Activated CD4-positive, CD25-positive, alpha-beta regulatory T cell (primary cell): ENCODE results near the gene AKTIP.
"Not testable (repeated sequence)": the region's sequence is repeated elsewhere in the genome, so short reads cannot be mapped to it uniquely, and the experiment has no call there.

Experiments
- DNase-seq, 4 experiments: peaks; one replicate each; lab custom pipeline; 2025; lab: John Stamatoyannopoulos, UW

AKTIP gene

DNA sequence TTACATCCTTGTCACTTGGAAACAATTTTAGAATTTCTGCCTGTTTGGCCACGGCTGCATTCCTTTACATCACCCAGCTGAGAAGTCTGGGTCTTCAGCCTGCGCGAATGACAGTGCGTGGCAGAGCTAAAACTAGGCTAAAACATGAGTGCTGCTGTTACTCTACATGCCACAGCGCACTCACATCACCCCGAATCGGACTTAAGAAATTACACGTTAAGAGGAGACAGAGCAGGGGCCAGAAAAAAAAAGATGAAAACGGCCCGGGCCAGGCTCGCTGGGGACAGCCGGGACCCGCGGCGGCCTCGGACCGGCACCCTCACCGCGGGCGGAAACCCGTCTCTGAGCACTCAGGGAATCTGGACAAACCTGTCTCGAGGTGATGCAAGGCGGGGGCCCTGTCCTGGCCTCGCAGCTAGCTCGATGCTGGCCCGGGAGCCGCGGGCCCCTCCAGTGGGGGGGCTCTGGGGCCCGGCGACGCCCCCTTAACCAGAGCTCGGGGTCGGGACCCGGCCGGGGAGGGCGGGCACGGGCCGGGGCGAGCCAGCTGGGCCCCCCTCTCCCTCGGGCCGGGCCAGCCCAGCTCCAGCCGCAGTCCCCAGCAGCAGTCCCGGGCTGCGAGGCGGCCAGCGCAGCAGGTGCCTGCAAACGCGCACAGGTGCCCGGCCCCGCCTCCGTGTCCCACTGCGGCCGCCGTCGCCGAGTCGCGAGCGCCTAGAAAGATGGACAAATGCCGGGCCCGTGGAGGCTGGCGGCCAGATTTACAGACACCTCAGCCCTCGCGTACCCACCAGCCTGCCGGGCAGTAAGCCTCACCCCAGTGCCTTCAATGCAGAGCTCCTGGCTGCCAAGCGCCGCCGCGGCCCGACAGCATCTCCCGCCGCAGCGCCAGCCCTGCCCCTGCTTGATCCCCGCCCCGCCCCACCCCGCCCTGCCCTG lies at the start of gene AKTIP:
AKTIP (minus strand) TSS at position 879 of the 939 bp plus-strand sequence. CDS start 2,950 bp downstream, outside the sequence.
- DNase-seq = peak; percentile 38 to 72 (median 68)

DNA sequence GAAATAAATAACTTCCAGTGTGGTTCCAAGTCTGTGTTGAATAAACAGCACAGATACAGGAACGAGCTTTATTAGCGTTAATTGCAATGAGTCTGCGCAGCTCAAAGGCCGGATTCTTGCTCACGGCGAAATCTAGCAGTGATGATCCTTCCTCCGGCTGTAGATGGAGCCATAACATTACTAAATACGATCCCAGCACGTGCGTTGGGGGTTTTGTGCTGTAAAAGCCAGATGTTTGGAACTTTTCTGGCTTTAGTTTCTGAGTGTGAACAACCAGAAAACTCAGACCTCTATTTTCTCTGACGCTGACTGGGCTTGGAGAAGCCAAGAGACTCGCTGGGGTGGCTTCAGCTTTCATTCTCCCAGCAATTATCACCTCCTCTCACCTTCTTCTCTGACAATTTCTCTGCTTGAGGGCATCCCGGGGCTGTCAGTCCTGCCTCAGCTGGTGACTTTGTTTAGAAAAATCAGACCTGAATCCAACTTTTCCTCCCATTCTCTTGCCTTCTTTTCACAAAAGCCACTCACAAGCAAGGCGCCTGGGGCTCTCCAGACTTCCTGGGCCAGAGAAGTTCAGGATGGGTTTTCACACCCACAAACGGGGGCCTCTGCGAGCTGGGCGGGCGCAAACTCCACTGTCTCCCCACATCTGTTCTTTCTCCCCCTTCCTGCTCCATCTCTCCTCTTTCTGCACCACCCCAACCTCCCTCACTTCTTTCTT lies 47.1 kb upstream of the AKTIP start:
- peak in 2 of 4 experiments; percentile 5 to 23 for DNase-seq

DNA sequence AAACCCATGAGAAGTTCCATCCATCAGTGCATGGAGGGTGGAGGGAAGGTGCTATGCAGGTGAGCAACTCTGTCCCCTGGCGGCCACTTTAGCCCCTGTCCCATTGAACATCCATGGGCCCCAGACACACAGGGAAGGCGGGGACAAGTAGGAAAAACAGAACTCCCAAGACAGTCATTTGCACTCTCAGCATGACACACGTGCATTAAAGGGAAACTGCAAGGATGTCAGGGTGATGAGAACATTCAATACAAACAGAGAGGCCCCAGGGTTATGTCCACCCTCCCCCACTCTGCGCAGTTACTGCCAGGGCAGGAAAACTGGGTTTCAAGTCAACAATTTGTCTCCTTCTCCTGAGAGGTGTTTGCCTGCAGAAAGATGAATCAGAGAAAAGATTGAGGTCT lies 44.0 kb upstream of the AKTIP start:
- DNase-seq = no peak

DNA sequence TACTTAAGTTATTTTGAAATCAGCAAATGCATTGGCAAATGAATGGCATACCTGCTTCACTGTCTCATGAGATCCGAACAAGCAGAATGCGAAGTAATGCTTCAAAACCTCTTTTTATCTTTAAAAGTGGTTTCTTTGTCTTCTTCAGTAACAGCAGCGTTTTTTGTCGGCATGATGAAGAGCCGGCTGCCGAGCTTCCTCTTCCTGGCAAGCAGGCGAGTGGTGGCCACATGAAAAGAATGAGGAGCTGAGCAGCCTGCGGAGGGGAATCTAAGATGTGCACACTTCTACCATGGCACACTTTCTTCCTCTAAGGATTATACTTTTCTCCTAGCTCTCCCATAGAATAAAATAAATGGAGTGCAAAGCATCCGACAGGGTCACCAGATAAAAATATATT lies 42.4 kb upstream of the AKTIP start:
- peak in 1 of 4 experiments; percentile 16 for DNase-seq

DNA sequence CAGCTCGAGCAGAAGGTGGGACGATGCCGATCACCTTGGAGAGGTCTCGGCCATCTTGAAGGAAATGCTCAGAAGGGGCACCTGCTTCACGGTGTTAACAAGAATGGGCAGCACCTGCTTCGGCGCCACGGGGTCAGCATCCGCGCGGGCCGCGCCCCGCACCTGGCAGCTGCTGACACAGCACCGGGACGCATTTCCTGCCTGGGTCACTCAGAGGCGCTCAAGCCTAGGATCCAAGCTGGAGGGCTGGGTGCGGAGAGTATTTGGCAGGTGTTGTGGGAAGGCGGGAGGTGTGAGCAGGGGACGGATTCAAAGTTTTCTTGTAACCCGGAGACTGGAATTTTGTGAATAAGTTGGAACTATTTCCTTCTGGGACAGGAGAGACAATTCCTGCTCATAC lies 39.3 kb upstream of the AKTIP start:
- no peak for DNase-seq

DNA sequence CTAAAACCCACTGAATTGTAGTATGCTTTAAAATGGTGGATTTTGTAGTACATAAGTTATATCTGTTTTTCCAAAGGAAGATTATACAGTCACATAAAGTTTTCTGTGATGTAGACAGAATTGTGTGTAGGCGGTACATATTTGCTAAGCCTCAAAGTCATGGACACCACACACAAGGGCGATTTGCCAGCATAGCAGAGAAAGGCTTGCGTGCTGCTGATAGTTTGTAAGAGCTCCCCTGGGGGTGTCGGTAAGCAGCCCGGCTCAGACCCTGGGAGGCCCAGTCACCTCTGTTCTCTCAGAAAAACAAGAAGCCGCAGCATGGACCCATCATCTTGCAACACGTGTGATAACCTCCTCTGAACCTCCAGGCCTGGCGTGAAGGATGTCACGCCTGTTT lies 38.3 kb upstream of the AKTIP start:
- no peak for DNase-seq

DNA sequence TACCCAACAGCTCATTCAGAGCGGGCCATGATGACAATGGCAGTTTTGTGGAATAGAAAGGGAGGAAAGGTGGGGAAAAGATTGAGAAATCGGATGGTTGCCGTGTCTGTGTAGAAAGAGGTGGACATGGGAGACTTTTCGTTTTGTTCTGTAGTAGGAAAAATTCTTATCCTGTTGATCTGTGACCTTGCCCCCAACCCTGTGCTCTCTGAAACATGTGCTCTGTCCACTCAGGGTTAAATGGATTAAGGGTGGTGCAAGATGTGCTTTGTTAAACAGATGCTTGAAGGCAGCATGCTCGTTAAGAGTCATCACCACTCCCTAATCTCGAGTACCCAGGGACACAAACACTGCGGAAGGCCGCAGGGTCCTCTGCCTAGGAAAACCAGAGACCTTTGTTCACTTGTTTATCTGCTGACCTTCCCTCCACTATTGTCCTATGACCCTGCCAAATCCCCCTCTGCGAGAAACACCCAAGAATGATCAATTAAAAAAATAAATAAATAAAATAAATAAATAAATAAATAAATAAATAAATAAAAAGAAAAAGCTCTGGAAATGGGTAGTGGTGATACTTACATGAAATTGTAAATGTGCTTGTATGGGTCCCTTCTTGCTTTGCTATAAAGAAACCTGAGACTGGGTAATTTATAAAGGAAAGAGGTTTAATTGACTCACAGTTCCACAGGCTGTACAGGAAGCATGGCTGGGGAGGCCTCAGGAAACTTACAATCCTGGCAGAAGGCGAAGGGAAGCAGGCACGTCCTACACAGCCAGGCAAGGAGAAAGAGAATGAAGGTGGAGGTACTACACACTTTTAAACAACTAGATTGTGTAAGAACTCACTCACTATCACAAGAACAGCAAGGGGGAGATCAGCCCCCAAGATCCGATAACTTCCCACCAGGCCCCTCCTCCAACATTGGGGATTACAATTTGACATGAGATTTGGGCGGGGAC lies 37.0 kb upstream of the AKTIP start:
- not testable (repeated sequence) for DNase-seq

DNA sequence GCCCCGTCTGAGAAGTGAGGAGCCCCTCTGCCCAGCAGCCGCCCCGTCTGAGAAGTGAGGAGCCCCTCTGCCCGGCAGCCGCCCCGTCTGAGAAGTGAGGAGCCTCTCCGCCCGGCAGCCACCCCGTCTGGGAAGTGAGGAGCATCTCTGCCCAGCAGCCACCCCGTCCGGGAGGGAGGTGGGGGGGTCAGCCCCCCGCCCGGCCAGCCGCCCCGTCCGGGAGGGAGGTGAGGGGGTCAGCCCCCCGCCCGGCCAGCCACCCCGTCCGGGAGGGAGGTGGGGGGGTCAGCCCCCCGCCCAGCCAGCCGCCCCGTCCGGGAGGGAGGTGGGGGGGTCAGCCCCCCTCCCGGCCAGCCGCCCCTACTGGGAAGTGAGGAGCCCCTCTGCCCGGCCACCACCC lies 36.3 kb upstream of the AKTIP start:
- DNase-seq = not testable (repeated sequence)

DNA sequence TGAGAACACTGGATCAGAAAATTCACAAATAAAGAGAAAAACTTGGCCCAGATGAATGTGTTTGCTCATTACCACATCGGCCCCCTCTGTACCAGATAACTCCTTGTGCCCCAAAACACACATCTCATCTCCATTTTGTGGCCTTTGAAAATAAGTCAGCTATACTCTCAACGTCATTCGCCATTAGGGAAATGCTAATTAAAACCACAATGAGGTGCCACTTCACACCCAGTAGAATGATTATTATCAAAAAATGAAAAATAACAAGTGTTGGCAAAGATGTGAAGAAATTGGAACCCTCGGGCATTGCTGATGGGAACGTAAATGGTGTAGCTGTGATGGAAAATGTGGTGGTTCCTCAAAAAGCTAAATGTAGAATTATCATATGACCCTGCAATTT lies 34.6 kb upstream of the AKTIP start:
- DNase-seq = no peak

DNA sequence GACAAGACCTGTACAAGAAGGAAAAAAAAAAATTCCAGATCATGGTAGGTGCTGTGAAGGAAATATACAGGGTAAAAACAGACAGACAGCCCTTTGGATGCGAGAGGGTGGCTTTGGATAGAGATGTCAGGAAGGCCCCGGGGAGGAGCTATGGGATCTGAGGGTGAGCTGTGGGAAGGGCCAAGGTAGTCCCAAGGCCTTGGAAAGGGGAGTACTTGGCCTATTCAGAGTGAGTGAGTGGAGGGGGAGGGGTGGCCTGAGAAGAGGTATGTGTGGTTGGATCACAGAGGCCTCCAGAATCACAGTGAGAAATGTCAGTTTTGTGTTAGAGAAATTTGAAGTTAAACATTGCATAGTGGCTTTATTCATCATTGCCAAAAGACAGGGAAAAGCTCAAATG lies 31.2 kb upstream of the AKTIP start:
- DNase-seq = no peak

DNA sequence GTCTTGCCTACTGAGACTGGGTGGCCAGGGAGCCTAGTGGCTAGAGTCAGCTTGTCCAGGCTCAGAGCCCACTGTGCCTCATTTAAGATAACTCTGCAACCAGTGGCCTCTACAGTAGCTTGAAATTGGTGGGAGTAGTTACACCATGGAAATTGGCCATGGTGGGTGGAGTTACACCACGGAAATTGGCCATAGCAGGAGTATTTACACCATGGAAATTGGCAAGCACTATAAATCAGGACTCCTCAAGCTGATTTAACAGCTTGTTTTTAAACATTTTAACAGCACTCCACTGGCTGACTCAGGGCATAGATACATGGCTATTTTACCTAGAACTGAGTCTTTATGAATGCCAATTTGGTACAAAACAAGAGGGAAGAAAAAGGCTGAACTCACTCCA lies 27.7 kb upstream of the AKTIP start:
- DNase-seq = no peak

DNA sequence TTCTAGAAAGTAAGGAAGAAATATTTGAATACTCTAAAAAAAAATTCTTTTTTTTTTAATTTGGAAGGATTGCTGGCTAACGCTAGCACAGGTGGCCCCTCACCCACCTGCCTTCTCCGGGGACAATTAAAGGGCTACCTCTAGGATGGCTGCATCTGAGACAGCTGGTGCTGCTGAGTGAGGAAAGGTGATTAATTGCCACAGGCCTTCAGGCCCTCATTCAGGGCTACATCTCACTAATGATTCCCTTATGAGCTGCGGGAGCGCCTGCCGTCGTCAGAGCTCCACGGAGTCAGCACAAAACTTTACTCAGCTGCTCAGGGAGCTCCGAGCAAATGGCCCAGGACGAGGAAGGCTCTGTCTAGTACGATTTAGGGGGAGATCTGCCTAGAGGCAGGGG lies 27.0 kb upstream of the AKTIP start:
- DNase-seq = no peak

DNA sequence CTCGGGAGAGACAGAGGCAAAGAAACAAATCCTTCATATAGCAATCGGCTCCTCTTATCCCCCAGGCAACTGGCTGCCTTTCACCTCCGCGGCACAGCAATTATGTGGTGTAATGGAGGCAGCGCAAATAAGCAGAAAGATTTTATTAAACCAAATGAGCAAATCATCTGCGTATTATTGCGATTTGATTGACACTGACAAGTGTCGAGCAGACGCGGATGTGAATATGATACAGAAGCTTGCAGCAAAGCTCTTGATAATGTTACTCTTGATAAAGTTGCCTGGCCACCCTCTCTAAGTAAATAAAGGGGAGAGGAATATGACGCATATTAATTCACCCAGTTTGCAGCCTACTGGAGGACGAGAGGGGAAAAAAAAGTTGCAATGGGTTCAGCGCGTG lies 26.5 kb upstream of the AKTIP start:
- DNase-seq = no peak

DNA sequence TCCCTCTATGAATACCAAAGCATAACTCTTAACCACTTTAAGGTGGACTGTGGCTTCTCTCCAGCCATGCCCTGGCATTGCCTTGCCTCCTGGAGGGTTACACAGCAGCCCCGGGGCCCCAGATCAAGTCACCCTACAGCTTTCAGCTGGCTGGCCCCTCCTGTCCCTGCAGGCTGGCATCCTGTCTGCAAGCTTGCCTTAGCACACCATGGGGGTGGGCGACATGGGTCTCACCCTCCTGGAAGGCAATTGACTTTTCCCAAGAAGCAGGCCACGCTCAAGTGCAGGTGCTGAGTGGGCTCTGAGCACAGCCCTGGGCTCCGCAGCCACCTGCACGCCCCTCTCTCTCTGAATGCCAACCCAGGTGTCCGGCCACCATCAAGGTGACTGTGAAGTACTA lies 25.8 kb upstream of the AKTIP start:
- no peak for DNase-seq

DNA sequence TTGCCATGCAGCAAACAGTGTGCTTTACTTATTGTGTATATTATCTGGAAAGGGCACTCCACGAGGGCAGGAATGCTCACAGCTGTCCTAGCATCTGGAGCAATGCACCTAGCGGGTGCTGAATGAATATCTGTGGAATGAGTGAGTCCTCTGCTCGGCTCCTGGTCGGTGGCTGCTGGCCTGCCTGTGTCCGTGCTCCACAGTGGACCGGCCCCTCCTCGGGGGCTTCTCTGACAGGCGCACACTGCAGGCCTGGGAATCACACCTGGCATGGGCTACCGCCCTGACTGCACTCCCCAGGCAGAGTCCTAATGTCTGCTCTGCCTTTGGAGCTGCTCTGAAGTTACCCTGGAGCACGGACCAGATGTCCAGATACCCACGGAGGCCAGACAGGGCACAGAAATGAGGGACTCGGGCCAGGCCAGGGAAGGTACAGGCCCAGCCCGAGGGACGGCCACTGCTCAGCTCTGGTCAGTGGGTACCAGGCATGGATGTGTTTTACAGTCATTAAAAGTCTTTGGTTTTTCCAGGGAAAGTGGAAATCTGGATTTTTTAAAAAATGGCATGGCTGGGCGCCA lies 21.1 kb upstream of the AKTIP start:
- no peak for DNase-seq

DNA sequence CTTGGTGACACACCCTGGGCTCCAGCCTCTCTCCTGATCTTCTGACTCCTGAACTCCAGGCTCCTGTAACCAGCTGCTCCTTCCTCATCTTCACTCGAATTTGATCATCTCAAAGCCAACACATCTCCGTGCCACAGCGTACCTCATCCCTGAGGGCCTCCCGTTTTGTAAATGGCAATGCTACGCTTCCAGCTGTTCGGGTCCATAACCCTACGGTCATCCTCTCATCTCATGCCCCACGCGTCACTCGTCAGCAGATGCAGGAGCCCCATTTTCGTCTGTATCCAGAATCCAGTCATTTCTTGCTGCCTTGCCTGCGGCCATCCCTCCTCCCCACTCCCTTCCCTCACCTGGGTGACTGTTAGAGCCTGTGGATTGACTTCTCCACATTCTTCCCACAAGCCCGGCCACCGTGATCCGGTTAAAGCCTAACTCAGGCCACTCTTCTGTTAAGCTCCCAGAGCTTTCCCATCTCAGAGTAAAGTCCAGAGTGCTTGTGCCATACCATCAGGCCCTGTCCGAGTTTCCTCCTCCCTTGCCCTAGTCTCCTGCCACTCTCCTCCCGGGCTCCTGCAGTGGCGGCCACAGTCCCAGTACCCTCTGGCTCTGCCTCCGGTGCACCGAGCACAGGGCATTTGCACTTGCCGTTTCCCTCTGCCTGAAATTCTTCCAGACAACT lies 20.3 kb upstream of the AKTIP start:
- DNase-seq = no peak

DNA sequence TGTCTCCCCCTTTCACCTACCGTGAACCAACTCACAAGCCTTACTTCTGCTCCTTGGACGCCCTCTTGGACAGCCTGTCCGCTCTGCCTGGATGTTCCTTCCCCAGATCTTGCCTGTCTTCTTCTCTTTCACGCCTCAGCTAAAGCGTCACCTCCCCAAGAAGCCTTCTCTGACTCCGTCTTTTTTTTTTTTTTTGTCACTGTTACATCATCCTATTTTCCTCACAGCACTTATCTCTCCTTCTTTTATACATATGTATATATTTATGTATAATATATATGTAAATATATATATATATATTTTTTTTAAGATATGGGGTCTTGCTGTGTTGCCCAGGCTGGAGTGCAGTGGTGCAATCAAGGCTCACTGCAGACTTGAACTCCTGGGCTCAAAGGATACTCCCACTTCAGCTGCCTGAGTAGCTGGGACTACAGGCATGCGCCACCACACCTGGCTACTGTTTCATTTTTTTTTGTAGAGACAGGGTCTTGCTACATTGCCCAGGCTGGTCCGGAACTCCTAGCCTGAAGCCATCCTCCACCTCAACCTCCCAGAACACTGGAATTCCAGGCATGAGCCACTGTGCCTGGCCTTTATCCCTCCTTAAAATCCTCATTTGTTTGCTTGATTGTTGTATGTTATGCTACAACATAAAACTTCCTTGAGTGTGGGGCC lies 16.5 kb upstream of the AKTIP start:
- DNase-seq = no peak

DNA sequence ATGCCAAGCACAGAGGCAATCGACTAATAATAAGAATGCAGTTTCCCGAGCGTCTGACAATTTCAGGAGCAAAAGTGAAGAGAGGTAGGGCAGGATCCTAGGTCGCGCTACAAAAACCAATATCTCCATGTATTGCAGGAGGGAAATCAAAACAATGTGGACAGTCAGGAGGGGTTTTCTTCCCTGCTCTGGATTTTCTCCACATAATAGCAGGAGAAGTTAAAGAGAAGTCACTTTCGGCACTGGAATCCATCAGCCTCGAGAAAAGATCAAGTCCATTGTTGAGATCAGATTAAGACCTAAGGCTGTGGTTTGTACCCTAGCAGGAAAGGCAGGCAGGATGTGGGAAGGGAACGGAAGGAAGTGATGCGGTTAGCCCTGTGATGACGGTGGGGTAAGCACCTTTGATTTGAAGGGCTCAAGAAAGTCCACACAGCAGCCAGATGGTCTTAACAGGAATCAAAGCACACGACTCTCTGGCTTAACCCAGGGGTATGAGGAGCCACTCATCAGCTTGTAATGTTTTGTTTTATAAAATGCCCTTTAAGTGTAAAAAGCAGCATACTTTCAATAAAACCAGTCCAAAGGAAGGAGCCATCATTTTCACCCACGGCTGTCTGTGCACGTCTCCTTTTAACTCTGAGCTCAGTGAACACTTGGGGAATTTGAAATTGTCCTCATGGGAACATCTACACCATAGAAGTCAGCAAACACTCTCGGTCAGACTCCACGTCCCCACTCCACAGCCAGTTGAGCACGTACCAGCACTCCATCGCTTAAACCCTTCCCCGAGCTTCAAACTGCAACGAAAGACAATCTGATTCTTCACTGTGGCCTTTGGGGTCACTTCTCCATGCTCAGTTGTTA lies 15.8 kb upstream of the AKTIP start:
- DNase-seq = peak; percentile 14 to 56 (median 35)

DNA sequence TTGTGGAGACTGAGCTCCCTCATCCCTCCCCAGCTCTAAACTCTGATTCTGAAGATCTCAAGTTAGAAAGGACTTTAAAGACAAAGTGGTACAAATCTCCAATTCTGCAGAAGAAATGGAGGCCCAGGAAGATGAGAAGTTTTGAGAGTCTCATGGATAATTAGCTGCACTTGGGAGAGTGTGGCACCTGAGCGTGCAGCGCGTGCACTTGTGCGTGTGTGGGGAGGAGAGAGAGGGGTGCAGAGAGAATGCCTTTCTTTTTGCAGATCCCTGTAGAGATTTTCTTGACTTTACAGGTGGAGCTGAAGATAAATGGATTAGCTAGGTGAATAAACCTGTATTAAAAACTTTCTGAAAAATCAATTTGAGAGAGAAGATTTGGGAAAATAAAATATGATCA lies 14.8 kb upstream of the AKTIP start:
- no peak for DNase-seq

DNA sequence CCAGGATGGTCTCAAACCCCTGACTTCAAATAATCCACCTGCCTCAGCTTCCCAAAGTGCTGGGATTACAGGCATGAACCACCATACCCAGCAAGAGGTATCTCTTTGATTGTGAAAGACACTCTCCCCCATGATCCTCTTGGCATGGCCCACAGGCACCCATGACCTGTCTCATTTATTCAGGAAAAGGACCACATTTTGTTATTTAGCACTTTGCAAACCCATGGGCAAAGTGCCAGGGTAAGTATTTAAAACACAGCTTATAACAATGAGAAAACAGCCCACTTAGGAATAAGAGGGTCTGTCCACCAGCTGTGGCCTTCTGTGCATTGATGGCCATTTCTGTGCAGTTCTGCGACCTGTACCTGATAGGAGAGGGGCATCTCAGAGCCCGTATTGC lies 12.8 kb upstream of the AKTIP start:
- DNase-seq = no peak
